Measurements from ENCODE around the gene ANK3.

Gene ANK3

DNA sequence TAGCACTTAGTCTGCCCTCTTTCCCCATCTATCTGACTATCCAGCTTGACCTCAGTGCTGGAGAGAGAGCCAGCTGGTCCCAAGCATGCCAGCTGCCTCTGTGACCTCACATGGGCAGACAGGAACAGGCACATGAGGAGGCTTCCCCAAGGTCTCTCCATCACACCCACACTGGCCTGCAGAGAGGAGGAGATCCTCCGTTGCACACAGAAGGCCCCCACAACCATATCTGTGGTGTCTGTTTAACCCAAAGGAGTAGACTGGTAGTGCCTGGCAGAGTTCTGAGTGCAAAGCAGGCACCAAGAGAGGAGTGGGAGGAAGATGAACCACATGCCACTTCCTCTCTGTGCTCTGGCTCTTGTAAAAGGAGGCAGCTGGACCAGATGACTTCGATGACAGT lies 4.8 kb upstream of the ANK3 start:
- no peak overlapping the region for H3K9ac ChIP-seq (ENCODE audit: low read length)
- H3K4me1 ChIP-seq (ENCODE audit: control insufficient read depth, insufficient read depth, low read length): peaks cover 3% of the 10 kb centered on the region
- H3K27me3 ChIP-seq (ENCODE audit: control insufficient read depth, insufficient read depth, low read length): no peaks in the 10 kb centered on the region
- H3K9me3 ChIP-seq (ENCODE audit: control insufficient read depth, insufficient read depth, low read depth, low read length): no peaks in the 10 kb centered on the region
- no peak overlapping the region for H3K4me3 ChIP-seq (ENCODE audit: low read depth, low read length)
- no peaks in the 10 kb centered on the region for H3K36me3 ChIP-seq (ENCODE audit: control insufficient read depth, insufficient read depth, low read length)
- no peak overlapping the region for H3K27ac ChIP-seq (ENCODE audit: low read depth, low read length)

DNA sequence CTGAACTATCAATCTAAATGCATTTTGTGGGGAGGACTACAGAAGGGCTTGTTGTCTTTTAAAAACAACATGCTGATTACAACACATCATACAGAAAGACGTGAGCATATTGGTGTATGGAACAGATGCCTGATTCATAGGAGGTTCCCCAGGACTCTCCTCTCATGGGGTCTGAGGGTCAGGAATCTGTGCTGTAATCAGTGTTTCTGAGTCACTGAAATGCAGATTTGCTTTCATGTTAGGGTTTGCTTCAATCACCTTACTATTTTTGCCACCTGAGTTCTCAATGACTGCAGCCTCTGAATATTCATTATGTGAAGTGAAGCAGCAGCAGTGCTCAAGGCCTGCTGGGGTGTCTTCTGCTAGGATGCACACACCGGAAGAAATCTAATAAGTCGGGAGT lies 550 bp upstream of the ANK3 start:
- no peaks in the 10 kb centered on the region for H3K9me3 ChIP-seq (ENCODE audit: control insufficient read depth, insufficient read depth, low read depth, low read length)
- no peaks in the 10 kb centered on the region for H3K27me3 ChIP-seq (ENCODE audit: control insufficient read depth, insufficient read depth, low read length)
- no peak overlapping the region for H3K9ac ChIP-seq (ENCODE audit: low read length)
- no peak overlapping the region for H3K4me3 ChIP-seq (ENCODE audit: low read depth, low read length)
- no peak overlapping the region for H3K27ac ChIP-seq (ENCODE audit: low read depth, low read length)
- peaks cover 15% of the 10 kb centered on the region for H3K4me1 ChIP-seq (ENCODE audit: control insufficient read depth, insufficient read depth, low read length)
- H3K36me3 ChIP-seq (ENCODE audit: control insufficient read depth, insufficient read depth, low read length): no peaks in the 10 kb centered on the region

DNA sequence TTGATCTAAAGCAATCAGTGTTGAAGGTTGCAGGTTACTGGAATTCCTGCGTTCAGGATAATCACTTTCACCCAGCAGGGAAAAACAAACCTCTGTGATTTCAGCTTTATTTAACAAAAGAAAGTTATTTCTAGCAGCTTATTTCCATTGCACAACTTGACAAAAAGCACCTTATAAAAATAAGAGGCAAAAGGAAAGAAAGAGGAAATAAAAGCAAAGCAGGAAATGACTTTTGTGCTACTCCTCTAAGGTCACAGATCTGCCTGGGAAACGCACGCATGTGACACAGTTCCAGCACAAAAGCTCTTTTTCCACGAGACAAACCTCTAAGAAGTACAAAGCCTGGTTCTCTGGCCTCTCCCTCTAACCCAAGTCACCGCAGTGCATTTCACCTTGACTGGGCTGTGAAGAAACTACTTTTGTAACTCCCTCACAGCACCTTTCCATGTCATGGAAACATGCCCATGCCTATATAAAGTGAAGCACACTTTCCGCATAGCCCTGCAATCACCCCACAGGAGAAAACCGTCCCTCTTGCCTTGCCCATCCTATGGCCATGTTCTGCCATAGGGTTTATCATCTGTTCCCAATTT lies 870 bp downstream of the ANK3 start:
- H3K9ac ChIP-seq (ENCODE audit: low read length): no peak overlapping the region
- H3K9me3 ChIP-seq (ENCODE audit: control insufficient read depth, insufficient read depth, low read depth, low read length): no peaks in the 10 kb centered on the region
- H3K27me3 ChIP-seq (ENCODE audit: control insufficient read depth, insufficient read depth, low read length): no peaks in the 10 kb centered on the region
- no peak overlapping the region for H3K4me3 ChIP-seq (ENCODE audit: low read depth, low read length)
- H3K27ac ChIP-seq (ENCODE audit: low read depth, low read length): no peak overlapping the region
- H3K4me1 ChIP-seq (ENCODE audit: control insufficient read depth, insufficient read depth, low read length): peaks cover 15% of the 10 kb centered on the region
- H3K36me3 ChIP-seq (ENCODE audit: control insufficient read depth, insufficient read depth, low read length): no peaks in the 10 kb centered on the region

DNA sequence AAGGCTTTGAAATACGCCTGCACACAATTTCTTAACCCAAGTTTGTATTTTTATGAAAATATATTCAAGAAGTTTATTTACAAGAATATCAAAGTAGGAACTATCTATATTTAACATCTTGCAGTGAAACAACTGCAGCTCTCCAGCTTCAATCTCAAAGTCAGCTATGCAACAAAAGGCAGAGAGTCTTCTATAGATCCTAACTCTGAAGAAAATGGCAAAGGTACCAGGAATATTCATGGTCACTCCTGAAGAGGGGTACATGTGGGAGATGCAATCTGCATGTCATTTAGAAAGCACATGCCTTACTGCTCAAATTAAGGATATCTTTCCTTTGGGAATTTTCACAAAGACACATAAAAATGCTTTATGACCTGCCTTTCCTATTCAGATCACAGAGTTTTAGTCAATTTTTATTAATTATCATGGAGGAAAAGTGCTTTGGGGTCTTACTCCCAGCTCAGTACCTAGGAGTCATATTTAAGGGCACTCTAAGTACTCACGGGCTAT lies 1.5 kb downstream of the ANK3 start:
- H3K36me3 ChIP-seq (ENCODE audit: control insufficient read depth, insufficient read depth, low read length): no peaks in the 10 kb centered on the region
- H3K9me3 ChIP-seq (ENCODE audit: control insufficient read depth, insufficient read depth, low read depth, low read length): no peaks in the 10 kb centered on the region
- peaks cover 15% of the 10 kb centered on the region for H3K4me1 ChIP-seq (ENCODE audit: control insufficient read depth, insufficient read depth, low read length)
- no peak overlapping the region for H3K9ac ChIP-seq (ENCODE audit: low read length)
- no peaks in the 10 kb centered on the region for H3K27me3 ChIP-seq (ENCODE audit: control insufficient read depth, insufficient read depth, low read length)
- H3K27ac ChIP-seq (ENCODE audit: low read depth, low read length): no peak overlapping the region
- no peak overlapping the region for H3K4me3 ChIP-seq (ENCODE audit: low read depth, low read length)

DNA sequence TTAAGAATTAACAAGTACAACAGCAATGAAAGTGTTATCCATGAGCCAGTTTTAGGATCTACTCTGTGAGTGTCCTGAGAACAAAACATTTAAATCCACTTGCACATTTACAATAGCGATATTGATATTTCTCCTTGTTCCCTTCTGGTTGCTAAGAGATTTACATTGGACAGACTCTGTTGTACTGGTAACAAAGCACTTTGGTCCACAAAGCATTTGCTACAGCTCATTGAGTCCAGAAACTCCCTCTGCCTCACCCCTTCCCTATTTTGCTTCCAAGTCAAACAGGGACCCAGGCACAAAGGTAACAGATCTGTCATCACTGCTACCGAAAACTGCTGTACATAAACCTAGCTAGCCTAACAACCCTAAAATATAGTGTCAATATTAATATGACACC lies 2.1 kb downstream of the ANK3 start:
- Histone ChIP-seq H3K9ac (ENCODE audit: low read length) (no peak overlapping the region), H3K4me3 (ENCODE audit: low read depth, low read length) (no peak overlapping the region), H3K4me1 (ENCODE audit: control insufficient read depth, insufficient read depth, low read length) (peaks cover 15% of the 10 kb centered on the region), H3K27ac (ENCODE audit: low read depth, low read length) (no peak overlapping the region), H3K27me3 (ENCODE audit: control insufficient read depth, insufficient read depth, low read length) (no peaks in the 10 kb centered on the region), H3K9me3 (ENCODE audit: control insufficient read depth, insufficient read depth, low read depth, low read length) (no peaks in the 10 kb centered on the region), H3K36me3 (ENCODE audit: control insufficient read depth, insufficient read depth, low read length) (no peaks in the 10 kb centered on the region)

DNA sequence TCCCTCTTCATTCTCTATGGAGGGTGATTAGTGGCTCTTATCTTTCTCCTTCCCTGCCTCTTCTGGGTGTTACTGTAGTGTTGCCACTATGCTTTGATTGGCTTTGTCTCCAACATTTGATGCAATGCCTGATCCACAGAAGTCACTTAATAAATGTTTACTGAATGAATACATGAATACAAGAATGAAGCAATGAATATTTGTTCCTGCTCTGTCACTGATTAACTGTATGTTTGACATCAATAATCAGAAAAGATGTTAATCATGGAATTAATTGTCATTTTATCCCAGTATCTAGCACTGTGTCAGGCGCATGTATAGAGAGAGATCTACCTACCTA lies 4.3 kb downstream of the ANK3 start:
- Histone ChIP-seq H3K27me3 (ENCODE audit: control insufficient read depth, insufficient read depth, low read length) (no peaks in the 10 kb centered on the region), H3K9me3 (ENCODE audit: control insufficient read depth, insufficient read depth, low read depth, low read length) (no peaks in the 10 kb centered on the region), H3K27ac (ENCODE audit: low read depth, low read length) (no peak overlapping the region)

DNA sequence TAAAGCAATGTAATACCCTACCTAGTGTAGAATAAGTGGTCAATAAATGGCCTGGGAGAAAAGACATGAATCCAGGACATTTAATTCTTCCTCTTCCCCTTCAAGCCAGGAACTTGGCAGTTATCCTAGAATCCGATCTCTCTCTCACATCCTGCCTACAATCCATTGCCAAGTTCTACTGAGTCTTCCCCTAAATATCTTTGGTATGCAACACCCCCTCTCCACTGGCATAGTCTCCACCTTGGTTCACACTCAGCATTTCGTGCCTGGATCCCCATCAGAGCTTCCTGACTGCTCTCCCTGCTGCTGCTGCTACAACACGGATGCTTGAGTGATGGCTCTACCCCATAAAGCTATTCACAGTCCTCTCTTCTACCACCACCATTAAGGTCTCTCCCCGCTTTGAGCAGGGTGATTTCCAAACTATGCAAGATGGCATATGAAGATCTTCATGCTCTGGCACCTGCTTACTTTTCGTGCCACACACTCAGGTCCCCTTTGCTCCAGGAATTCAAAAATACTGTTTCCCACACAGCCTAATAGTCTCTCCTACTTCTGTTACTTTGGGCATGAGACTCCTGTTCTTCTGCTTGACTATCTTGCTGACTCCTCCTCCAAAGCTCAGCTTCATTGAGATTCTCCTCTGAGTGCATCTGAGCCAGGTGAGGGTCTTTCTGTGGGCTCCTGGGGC lies 4.8 kb downstream of the ANK3 start:
- Histone ChIP-seq H3K4me1 (ENCODE audit: control insufficient read depth, insufficient read depth, low read length) (peaks cover 15% of the 10 kb centered on the region), H3K27me3 (ENCODE audit: control insufficient read depth, insufficient read depth, low read length) (no peaks in the 10 kb centered on the region), H3K4me3 (ENCODE audit: low read depth, low read length) (no peak overlapping the region), H3K27ac (ENCODE audit: low read depth, low read length) (no peak overlapping the region), H3K9me3 (ENCODE audit: control insufficient read depth, insufficient read depth, low read depth, low read length) (no peaks in the 10 kb centered on the region), H3K9ac (ENCODE audit: low read length) (no peak overlapping the region), H3K36me3 (ENCODE audit: control insufficient read depth, insufficient read depth, low read length) (no peaks in the 10 kb centered on the region)

More for the DNA sequence above, 4.3 kb downstream of the ANK3 start:
- Histone ChIP-seq H3K4me1 (ENCODE audit: control insufficient read depth, insufficient read depth, low read length) (peaks cover 15% of the 10 kb centered on the region), H3K4me3 (ENCODE audit: low read depth, low read length) (no peak overlapping the region), H3K36me3 (ENCODE audit: control insufficient read depth, insufficient read depth, low read length) (no peaks in the 10 kb centered on the region), H3K9ac (ENCODE audit: low read length) (no peak overlapping the region)

DNA sequence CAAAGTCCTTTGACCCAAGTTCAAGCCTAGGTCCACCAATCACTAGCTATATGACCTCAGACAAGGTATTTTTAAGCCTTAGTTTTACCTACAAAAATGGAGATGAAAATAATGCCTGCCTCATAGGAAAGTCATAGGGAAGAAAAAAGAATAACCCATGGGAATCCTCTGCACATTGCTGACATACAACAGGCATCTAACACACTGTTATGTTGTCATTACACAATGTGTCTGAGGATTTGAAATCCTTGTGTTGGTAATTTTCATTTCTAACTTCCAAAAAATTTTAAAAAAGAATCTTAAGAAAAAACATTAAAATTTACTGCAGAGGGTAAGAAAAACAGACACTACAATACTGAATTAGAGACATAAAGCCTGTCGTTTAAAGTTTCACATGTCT lies 5.7 kb downstream of the ANK3 start:
- Histone ChIP-seq H3K4me3 (ENCODE audit: low read depth, low read length) (no peak overlapping the region), H3K27me3 (ENCODE audit: control insufficient read depth, insufficient read depth, low read length) (no peaks in the 10 kb centered on the region), H3K4me1 (ENCODE audit: control insufficient read depth, insufficient read depth, low read length) (peaks cover 8% of the 10 kb centered on the region), H3K9ac (ENCODE audit: low read length) (no peak overlapping the region), H3K27ac (ENCODE audit: low read depth, low read length) (no peak overlapping the region), H3K9me3 (ENCODE audit: control insufficient read depth, insufficient read depth, low read depth, low read length) (no peaks in the 10 kb centered on the region), H3K36me3 (ENCODE audit: control insufficient read depth, insufficient read depth, low read length) (no peaks in the 10 kb centered on the region)

DNA sequence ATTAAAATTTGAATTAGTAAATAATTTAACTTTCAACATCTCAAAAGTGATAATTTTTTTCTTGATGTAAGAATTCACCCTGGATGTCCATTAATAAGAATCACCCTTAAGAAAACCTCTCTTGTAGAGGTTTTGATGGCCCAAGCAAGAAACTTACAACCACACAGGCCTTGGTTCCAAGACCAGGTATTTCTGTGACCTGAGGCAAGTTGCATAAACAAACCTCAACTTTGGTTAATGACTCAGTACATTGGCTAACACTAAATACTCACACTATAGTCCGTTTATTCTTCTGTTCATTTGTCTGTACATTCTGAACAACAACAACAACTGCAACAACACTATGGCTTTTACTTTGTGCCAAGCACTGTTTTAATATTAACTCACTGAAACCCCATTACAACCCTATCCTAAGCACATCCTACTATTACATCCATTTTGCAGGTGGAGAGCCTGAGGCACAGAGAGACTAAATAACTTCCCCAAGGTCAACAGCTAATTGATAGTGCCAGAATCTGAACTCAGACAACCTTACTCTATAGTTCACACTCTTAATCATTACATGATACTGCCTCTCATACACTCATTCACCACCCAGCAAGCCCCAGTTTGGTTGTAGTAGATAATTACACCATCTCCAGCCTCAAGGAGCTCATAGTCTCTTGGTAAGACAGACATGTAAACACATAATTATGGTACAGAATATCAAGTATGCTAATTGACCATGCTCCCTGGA lies 6.6 kb downstream of the ANK3 start:
- Histone ChIP-seq H3K4me1 (ENCODE audit: control insufficient read depth, insufficient read depth, low read length) (no peaks in the 10 kb centered on the region), H3K9me3 (ENCODE audit: control insufficient read depth, insufficient read depth, low read depth, low read length) (no peaks in the 10 kb centered on the region), H3K36me3 (ENCODE audit: control insufficient read depth, insufficient read depth, low read length) (no peaks in the 10 kb centered on the region), H3K4me3 (ENCODE audit: low read depth, low read length) (no peak overlapping the region), H3K9ac (ENCODE audit: low read length) (no peak overlapping the region), H3K27me3 (ENCODE audit: control insufficient read depth, insufficient read depth, low read length) (no peaks in the 10 kb centered on the region), H3K27ac (ENCODE audit: low read depth, low read length) (no peak overlapping the region)

DNA sequence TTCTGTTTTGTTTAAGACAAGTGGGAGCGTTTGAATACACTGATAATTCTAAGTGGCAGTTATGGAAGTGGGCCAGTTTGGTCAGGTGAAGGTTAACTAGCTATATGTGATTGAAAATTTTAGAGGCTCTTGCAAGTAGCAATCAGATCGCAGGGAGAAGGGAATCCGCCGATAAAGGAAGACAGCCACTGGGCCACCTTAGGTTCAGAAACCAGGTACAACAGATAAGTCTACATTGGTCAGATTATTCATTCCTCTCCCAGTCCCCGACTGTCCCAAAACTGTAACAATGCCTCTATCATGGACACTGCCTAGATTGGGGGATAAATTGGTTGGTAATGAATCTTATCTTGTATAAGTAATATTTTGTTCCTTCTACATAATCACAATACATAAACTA lies 8.9 kb downstream of the ANK3 start:
- Histone ChIP-seq H3K27me3 (ENCODE audit: control insufficient read depth, insufficient read depth, low read length) (no peaks in the 10 kb centered on the region), H3K4me1 (ENCODE audit: control insufficient read depth, insufficient read depth, low read length) (no peaks in the 10 kb centered on the region), H3K27ac (ENCODE audit: low read depth, low read length) (no peak overlapping the region), H3K36me3 (ENCODE audit: control insufficient read depth, insufficient read depth, low read length) (no peaks in the 10 kb centered on the region), H3K9me3 (ENCODE audit: control insufficient read depth, insufficient read depth, low read depth, low read length) (no peaks in the 10 kb centered on the region), H3K4me3 (ENCODE audit: low read depth, low read length) (no peak overlapping the region), H3K9ac (ENCODE audit: low read length) (no peak overlapping the region)

DNA sequence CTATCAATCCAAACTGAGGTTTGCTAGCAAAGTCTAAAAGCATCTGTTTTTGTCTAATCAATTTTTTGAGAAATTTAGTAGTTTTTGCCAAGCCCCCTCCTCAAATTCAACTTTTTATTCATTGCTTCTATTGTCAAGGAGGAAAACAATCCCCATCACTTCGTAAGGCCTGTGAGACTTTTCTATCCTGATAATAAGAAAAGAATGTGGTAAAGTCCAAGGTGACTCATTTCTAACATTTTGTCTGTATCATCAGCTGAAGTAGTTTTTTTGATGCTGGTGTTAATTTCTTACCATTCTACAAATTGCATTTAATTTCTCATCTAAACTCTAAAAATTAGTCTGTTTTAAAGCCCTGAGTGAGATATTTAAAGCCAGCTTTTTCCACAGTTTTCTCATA lies 11.7 kb downstream of the ANK3 start:
- peaks cover 6% of the 10 kb centered on the region; the same call in 1 of the 2 replicates for H3K4me1 ChIP-seq (ENCODE audit: control insufficient read depth, insufficient read depth, low read length)
- H3K27me3 ChIP-seq (ENCODE audit: control insufficient read depth, insufficient read depth, low read length): no peaks in the 10 kb centered on the region
- H3K36me3 ChIP-seq (ENCODE audit: control insufficient read depth, insufficient read depth, low read length): no peaks in the 10 kb centered on the region
- no peak overlapping the region for H3K4me3 ChIP-seq (ENCODE audit: low read depth, low read length)
- no peaks in the 10 kb centered on the region for H3K9me3 ChIP-seq (ENCODE audit: control insufficient read depth, insufficient read depth, low read depth, low read length)
- H3K9ac ChIP-seq (ENCODE audit: low read length): no peak overlapping the region
- no peak overlapping the region for H3K27ac ChIP-seq (ENCODE audit: low read depth, low read length)
